Frontal cortex (tissue), 4 donors: Measurements from ENCODE around the gene PCDHGA2. TPM values are rescaled to one million over a fixed set of nuclear protein-coding genes. Genes with fewer than 3 reads are reported as not detected.
"Not testable (repeated sequence)": the region's sequence is repeated elsewhere in the genome, so short reads cannot be mapped to it uniquely, and the experiment has no call there.

Source experiments
- DNase-seq, 2 donors: peaks; one replicate each; pipeline ENCODE4 v3.0.0; 2012; ENCODE audit warnings: low spot score in 2 of 2
- FAIRE-seq: peaks from 2 replicates; lab custom pipeline; 2012; peaks lifted over from hg19 to GRCh38; lab: Jason Lieb, UNC
- total RNA-seq: library from RNA; depleted of rRNA; stranded (reverse); fragments of >200 nt; gene quantifications from one replicate; pipeline ENCODE4 v1.2.3, GENCODE V29; 2014
- donor health status: control.
- donor health status: control.
- donor health status: control.

The PCDHGA2 gene
- total RNA-seq, 1 donor from 2014 or later = 4.5 TPM

- DNase-seq (no peak), FAIRE-seq (no peak)
These were observed 6.8 kb downstream of the PCDHGA2 start for GRCh38 chr5:141345327-141345726.

- FAIRE-seq = not testable (repeated sequence)
These were observed 7.5 kb downstream of the PCDHGA2 start for GRCh38 chr5:141346017-141346416.

GRCh38 chr5:141349917-141350619 lies 11.5 kb downstream of the PCDHGA2 start, which contains the start of gene PCDHGB1:
Gene PCDHGB1 (plus strand): TSS chr5:141350099. CDS start chr5:141350261, 162 bp downstream.
- peak in 1 of 2 donors; percentile 58 for DNase-seq

More at GRCh38 chr5:141346017-141346416, 7.5 kb downstream of the PCDHGA2 start:
- not testable (repeated sequence) for DNase-seq

GRCh38 chr5:141351591-141351990 lies 13.0 kb downstream of the PCDHGA2 start:
- DNase-seq = no peak
- FAIRE-seq = no peak

More at GRCh38 chr5:141349917-141350619, 11.5 kb downstream of the PCDHGA2 start, which contains the start of gene PCDHGB1:
- no peak for FAIRE-seq

GRCh38 chr5:141354900-141355469 lies 16.4 kb downstream of the PCDHGA2 start, which contains the start of gene PCDHGA4:
Gene PCDHGA4 (plus strand): TSS chr5:141355021. CDS start chr5:141355108, 87 bp downstream.
- no peak for FAIRE-seq
- DNase-seq = no peak

- DNase-seq = no peak
- no peak for FAIRE-seq
These were observed 17.1 kb downstream of the PCDHGA2 start for GRCh38 chr5:141355641-141356040.

GRCh38 chr5:141356133-141356532 lies 17.6 kb downstream of the PCDHGA2 start:
- DNase-seq (no peak), FAIRE-seq (no peak)

GRCh38 chr5:141356950-141357349 lies 18.4 kb downstream of the PCDHGA2 start:
- DNase-seq = no peak

GRCh38 chr5:141359790-141360426 lies 21.3 kb downstream of the PCDHGA2 start, which contains the start of gene PCDHGB2:
Gene PCDHGB2 (plus strand): TSS chr5:141359994. CDS start chr5:141360136, 142 bp downstream.
- no peak for DNase-seq
- no peak for FAIRE-seq

More at GRCh38 chr5:141356950-141357349, 18.4 kb downstream of the PCDHGA2 start:
- FAIRE-seq = no peak

GRCh38 chr5:141360685-141361084 lies 22.1 kb downstream of the PCDHGA2 start:
- DNase-seq = no peak
- no peak for FAIRE-seq

- FAIRE-seq = no peak
- DNase-seq = no peak
These were observed 24.2 kb downstream of the PCDHGA2 start for GRCh38 chr5:141362719-141363118.

GRCh38 chr5:141363952-141364660 lies 25.5 kb downstream of the PCDHGA2 start, which contains the start of gene PCDHGA5:
Gene PCDHGA5 (plus strand): TSS chr5:141364162. CDS start chr5:141364331, 169 bp downstream.
- FAIRE-seq = no peak
- DNase-seq = no peak

GRCh38 chr5:141366016-141366896 lies 27.7 kb downstream of the PCDHGA2 start:
- DNase-seq (no peak), FAIRE-seq (no peak)

- DNase-seq (no peak), FAIRE-seq (no peak)
These were observed 31.7 kb downstream of the PCDHGA2 start, which contains the start of gene PCDHGB3 for GRCh38 chr5:141369994-141370848. Gene PCDHGB3 (plus strand): TSS chr5:141370242. CDS start chr5:141370395, 153 bp downstream.

GRCh38 chr5:141371572-141372475 lies 33.3 kb downstream of the PCDHGA2 start:
- FAIRE-seq = no peak
- DNase-seq = no peak

- FAIRE-seq (no peak), DNase-seq (no peak)
These were observed 35.2 kb downstream of the PCDHGA2 start, which contains the start of gene PCDHGA6 for GRCh38 chr5:141373673-141374317. Gene PCDHGA6 (plus strand): TSS chr5:141373891. CDS start chr5:141374084, 193 bp downstream.
